GM12891 (cell line): ENCODE results near the gene HS6ST2.

Experiments
- POLR2A ChIP-seq: IDR thresholded peaks from 2 replicates; pipeline ENCODE4 v1.6.1; 2011; ENCODE audit warnings: low read depth, low read length, control low read depth
- POLR2AphosphoS5 ChIP-seq: IDR thresholded peaks from 2 replicates; pipeline ENCODE4 v1.6.1; 2011; ENCODE audit warnings: low read depth, low read length, control low read depth
- TAF1 ChIP-seq: IDR thresholded peaks from 2 replicates; pipeline ENCODE4 v1.6.1; 2011; ENCODE audit warnings: low read depth, low read length, control low read depth

GRCh38 chrX:132862562-132862961 is 95.9 kb downstream of the HS6ST2 start:
- TF ChIP-seq POLR2AphosphoS5 (no peak), POLR2A (no peak), TAF1 (no peak)
